CD4-positive, alpha-beta T cell treated with Interferon alpha-2 for 1 hour (primary cell): Measurements from ENCODE around the gene LRRN4.

ENCODE experiments used
- DNase-seq, 2 donors: peaks; one replicate each; pipeline ENCODE4 v3.0.0-alpha.2; 2020 to 2022

Gene LRRN4

GRCh38 chr20:6030453-6031080, 23.3 kb downstream of the LRRN4 start:
- DNase-seq: no peak

- DNase-seq: no peak
Measured at GRCh38 chr20:6029538-6029937, 24.3 kb downstream of the LRRN4 start.

DNA sequence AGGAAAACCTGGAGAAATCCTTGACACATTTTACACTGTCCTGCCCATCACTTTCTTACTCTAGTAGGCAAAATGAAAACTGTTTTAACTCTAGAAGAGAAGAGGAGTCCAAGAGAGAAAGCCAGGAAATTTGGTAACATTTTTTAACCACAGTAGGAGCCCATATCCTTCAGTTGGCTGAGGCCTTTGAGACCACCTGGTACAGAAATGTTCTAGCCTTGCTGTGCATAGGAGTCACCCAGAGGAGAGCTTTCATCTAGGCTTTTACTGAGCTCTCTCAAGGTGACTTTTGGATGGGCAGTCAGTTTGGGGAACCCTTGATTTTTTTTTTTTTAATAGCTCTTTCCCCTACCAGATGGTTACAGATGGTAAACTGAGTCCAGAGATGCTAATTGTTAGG, 25.0 kb downstream of the LRRN4 start:
- no peak for DNase-seq

DNA sequence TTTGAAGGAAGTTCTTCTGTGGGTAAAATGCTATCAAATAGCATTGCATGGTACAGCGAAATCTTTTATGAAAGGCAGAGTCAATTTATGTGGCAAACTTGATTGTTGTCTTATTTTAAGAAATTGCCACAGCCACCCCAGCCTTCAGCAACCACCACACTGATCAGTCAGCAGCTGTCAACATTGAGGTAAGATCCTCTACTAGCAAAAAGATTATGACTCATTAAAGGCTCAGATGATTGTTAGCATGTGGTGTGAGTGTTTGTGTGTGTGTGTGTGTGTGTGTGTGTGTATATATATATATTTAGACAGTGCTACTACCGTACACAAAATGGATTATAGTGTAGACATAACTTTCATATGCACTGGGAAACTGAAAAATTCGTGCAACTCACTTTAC, 27.8 kb downstream of the LRRN4 start:
- no peak for DNase-seq

DNA sequence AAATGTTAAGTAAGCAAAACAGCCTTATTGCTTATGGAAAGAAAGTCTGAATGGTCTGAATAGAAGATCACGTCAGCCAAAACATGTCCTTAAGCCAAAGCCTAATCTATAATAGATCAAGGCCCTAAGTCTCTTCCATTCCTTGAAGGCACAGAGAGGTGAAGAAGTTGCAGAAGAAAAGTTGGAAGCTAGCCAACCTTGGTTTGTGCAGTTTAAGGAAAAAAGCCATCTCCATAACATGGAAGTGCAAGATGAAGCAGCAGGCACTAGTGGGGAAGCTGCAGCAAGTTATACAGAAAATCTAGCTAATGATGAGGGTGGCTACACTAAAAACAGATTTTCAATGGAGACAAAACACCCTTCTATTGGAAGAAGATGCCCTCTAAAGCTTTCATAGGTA, 29.1 kb downstream of the LRRN4 start:
- DNase-seq: no peak

DNA sequence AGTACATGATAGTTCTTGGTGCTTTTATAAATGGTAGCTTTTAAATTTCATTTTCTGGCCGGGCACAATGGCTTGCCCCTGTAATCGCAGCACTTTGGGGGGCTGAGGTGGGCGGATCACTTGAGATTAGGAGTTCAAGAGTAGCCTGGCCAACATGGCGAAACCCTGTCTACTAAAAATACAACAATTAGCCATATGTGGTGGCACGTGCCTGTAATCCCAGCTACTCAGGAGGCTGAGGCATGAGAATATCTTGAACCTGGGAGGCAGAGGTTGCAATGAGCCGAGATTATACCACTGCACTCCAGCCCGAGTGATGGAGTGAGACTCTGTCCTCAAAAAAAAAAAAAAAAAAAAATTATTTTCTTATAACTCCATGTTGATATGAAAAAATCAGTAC, 36.0 kb downstream of the LRRN4 start:
- no peak for DNase-seq

DNA sequence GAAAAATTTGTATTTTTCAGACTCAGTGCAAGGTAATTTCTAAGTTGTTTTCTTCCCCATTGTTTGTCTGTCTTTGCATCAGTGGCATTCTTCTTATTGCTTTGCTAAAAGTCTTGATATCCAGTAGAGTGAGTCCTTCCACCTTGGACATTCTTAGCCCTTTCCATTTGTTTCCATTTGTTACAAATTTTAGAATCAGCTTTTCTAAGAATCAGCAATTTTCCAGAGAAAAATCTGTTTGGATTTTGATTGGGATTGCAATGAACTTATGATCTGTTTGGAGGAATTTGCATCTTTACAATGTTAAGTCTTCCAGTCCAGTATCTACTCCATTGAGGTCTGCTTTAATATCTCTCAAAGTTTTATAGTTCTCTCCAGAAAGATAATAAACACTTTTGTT, 36.4 kb downstream of the LRRN4 start:
- DNase-seq: no peak

GRCh38 chr20:6014957-6015356, 38.9 kb downstream of the LRRN4 start:
- no peak for DNase-seq

DNA sequence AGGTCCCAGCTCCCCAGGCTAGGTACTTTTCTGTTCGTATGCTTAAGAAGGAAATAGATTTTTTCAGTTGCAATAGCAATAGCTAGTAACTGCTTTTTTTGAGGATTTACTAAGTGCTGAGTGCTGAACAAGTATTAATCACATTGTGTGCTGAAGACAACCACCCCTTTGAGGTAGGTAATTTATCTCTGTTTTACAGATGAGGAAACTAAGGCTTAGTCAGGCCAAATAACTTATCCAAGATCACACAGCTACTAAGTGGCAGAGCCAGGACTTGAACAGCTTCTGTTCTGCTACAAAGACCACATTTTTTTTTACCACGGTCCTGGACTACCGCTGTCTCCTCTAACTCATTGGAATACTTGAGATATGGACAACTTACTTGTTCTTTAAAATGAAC, 39.8 kb downstream of the LRRN4 start:
- no peak for DNase-seq

DNA sequence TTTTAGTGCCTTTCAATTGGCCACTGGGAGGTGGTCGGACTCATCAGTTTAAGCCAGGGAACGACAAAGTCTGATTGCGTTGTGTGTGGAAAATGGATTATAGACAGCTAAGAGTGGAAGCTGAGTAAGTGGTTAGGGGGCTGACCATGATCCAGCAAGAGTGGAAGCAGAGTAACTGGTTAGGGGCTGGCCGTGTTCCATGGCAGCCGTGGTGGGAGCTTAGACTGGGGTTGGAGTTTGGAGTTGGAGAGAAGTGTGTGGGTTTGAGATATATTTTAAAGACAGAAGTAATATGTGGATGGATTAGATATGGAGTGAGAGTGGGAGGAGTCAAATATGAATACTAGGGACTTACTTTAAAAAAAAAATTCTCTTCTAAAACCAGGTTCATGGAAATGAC, 41.7 kb downstream of the LRRN4 start:
- no peak for DNase-seq

- DNase-seq: peak in 1 of 2 donors; percentile 30
Measured at GRCh38 chr20:6008254-6008653, 45.6 kb downstream of the LRRN4 start.

GRCh38 chr20:6007529-6008103, 46.2 kb downstream of the LRRN4 start:
- no peak for DNase-seq

DNA sequence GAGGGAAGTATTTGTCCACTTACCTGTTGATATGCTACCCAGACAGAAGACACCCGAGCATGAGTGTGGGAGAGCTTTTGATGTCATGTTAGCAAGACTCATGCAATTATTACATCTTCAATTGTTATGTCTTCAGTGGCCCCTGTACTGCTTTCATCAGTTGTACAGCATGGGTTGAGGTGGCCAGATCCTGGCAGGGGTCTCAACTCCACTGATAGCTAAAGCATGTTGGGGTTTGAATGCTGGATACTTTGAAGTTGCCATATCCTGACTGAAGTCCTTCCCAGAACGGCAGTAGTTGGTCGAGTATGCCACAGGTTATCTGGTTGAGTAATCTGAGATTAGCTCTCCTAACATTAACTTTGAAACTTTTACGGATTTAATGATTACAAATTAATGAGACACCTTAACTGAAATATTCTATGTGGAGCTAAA, 46.7 kb downstream of the LRRN4 start:
- no peak for DNase-seq

- no peak for DNase-seq
Measured at GRCh38 chr20:6006603-6006949, 47.3 kb downstream of the LRRN4 start.

DNA sequence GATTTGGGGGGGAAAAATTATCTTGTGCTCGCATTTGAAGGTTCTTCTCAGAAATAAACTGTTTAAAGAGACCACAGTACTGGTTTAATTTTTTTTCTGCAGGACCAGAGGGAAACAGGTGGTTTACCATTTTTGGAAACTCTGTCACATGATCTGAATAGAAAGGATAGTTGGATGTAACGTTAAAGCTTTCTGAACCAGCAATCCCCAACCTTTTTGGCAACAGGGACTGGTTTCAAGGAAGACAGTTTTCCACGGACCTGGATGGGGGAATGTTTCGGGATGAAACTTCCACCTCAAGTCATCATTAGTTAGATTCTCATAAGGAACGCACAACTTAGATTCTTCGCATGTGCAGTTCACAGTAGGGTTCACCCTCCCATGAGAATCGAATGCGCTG, 53.0 kb downstream of the LRRN4 start:
- no peak for DNase-seq

DNA sequence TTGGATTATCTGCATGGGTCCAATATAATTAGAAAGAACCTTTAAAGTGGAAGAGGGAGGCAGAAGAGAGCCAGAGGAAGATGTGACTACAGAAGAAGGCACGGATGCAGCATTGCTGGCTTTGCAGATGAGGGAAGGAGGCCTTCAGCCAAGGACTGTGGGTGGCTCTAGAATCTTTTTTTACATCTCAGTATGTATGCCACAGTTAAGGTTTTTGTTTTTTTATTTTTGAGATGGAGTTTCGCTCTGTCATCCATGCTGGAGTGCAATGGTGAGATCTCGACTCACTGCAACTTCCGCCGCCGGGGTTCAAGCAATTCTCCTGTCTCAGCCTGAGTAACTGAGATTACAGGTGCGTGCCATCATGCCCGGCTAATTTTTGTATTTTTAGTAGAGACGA, 54.1 kb downstream of the LRRN4 start:
- DNase-seq: no peak

GRCh38 chr20:5996765-5997164, 57.1 kb downstream of the LRRN4 start:
- peak; percentile 41 to 74 for DNase-seq

DNA sequence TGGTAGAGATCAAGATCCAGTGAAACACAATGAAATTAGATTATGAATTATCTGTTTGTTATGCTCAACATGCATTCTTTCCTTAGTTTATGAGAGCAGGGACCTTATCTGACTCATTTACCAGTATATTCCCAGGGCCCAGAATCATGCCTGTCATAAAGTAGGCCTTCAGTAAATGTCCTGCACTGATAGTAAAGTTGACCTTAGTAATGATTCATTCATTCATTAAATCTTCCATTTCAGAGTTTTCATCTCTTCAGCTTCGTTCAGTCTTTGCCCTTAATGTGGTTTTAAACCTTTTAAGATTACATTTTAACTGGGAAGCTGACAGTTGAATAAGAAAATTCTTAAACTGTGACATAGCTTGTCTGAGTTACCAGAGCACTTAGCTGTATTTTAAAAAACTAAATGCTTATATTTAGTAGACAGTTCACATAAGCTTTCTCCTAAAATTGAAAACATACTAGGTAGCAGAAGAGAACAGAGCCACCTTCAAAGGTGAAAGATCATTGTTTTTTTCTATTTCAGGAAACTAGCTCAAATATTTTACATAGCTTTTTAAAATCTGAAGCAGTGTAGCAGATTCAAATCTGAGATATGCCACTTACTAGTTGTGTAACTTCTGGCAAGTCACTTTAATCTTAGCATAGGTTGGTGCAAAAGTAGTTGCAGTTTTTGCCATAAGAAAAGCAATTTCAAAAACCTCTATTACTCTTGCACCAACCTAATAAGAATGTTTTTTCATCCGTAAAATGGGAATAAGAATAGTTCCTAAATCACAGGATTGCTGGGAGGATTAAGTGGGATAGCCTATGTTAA, 62.0 kb downstream of the LRRN4 start:
- DNase-seq: no peak

GRCh38 chr20:5990946-5991345, 62.9 kb downstream of the LRRN4 start:
- no peak for DNase-seq
